OCI-LY1 (cell line): Measurements from ENCODE around the gene AMBN.

Experiments
- H2AFZ ChIP-seq: fragments of 200-600 bp; sonication (generic), shearing (Covaris generic); 2 replicates; pipeline ENCODE4 v1.6.0; 2014; ENCODE audit warnings: antibody characterized with exemption, mild to moderate bottlenecking, low read length
- H3F3A ChIP-seq: fragments of 200-600 bp; sonication (generic), shearing (Covaris generic); 2 replicates; pipeline ENCODE4 v1.6.0; 2014; ENCODE audit warnings: mild to moderate bottlenecking, antibody characterized with exemption, low read length, moderate library complexity; ENCODE audit not compliant: insufficient read depth
- H3K27ac ChIP-seq: fragments of 200-600 bp; sonication (generic); 2 replicates; pipeline ENCODE4 v1.5.1; 2014; ENCODE audit warnings: low read length, mixed run types, mild to moderate bottlenecking, low read depth; ENCODE audit not compliant: poor library complexity, severe bottlenecking
- H3K27me3 ChIP-seq: fragments of 200-600 bp; sonication (generic); 2 replicates; pipeline ENCODE4 v1.6.0; 2014; ENCODE audit warnings: antibody characterized with exemption, mild to moderate bottlenecking, low read length, moderate library complexity; ENCODE audit not compliant: insufficient read depth
- H3K36me3 ChIP-seq: fragments of 200-600 bp; sonication (generic); 2 replicates; pipeline ENCODE4 v1.6.1; 2014; ENCODE audit warnings: mild to moderate bottlenecking, antibody characterized with exemption, low read length, moderate library complexity, mixed read lengths; ENCODE audit not compliant: insufficient read depth
- H3K4me1 ChIP-seq: fragments of 200-600 bp; sonication (generic); 2 replicates; pipeline ENCODE4 v1.5.1; 2014; ENCODE audit warnings: mild to moderate bottlenecking, low read length, moderate library complexity; ENCODE audit not compliant: insufficient read depth, severe bottlenecking
- H3K4me2 ChIP-seq: fragments of 200-600 bp; sonication (generic), shearing (Covaris generic); 2 replicates; pipeline ENCODE4 v1.6.1; 2014; ENCODE audit warnings: low read length
- H3K4me3 ChIP-seq: fragments of 200-600 bp; sonication (generic); 2 replicates; pipeline ENCODE4 v1.5.1; 2014; ENCODE audit warnings: low read length, low read depth, mild to moderate bottlenecking, mixed read lengths; ENCODE audit not compliant: poor library complexity, severe bottlenecking
- H3K79me2 ChIP-seq: fragments of 200-600 bp; shearing (Covaris generic); 2 replicates; pipeline ENCODE4 v1.6.1; 2016; ENCODE audit warnings: mixed run types, low read length, mixed read lengths; ENCODE audit not compliant: insufficient read depth
- H3K9ac ChIP-seq: fragments of 200-600 bp; sonication (generic), shearing (Covaris generic); 2 replicates; pipeline ENCODE4 v1.6.1; 2014; ENCODE audit warnings: mild to moderate bottlenecking, low read length, mixed read lengths
- H3K9me2 ChIP-seq: fragments of 200-600 bp; sonication (generic), shearing (Covaris generic); 2 replicates; pipeline ENCODE4 v1.6.1; 2014; ENCODE audit warnings: low read depth, mild to moderate bottlenecking, low read length, mixed read lengths
- H3K9me3 ChIP-seq: fragments of 200-600 bp; shearing (Covaris generic); 2 replicates; pipeline ENCODE4 v1.6.1; 2014; ENCODE audit warnings: low read length, mixed read lengths
- H4K20me1 ChIP-seq: fragments of 200-600 bp; sonication (generic), shearing (Covaris generic); 2 replicates; pipeline ENCODE4 v1.6.0; 2016; ENCODE audit warnings: mild to moderate bottlenecking, low read length; ENCODE audit not compliant: insufficient read depth
- EZH2 ChIP-seq: fragments of 200-600 bp; sonication (generic), shearing (Covaris generic); IDR thresholded peaks from 2 replicates; pipeline ENCODE4 v1.8.0; 2017; ENCODE audit warnings: borderline replicate concordance, mixed run types, mild to moderate bottlenecking, antibody characterized with exemption, low read length, moderate library complexity, mixed read lengths
- TF ChIP-seq, protein P1 (sequence below): fragments of 200-600 bp; sonication (generic), shearing (Covaris generic); IDR thresholded peaks from 2 replicates; pipeline ENCODE4 v1.5.1; 2017; ENCODE audit warnings: mild to moderate bottlenecking, antibody characterized with exemption, low read length, moderate library complexity, mixed read lengths

The AMBN gene

DNA sequence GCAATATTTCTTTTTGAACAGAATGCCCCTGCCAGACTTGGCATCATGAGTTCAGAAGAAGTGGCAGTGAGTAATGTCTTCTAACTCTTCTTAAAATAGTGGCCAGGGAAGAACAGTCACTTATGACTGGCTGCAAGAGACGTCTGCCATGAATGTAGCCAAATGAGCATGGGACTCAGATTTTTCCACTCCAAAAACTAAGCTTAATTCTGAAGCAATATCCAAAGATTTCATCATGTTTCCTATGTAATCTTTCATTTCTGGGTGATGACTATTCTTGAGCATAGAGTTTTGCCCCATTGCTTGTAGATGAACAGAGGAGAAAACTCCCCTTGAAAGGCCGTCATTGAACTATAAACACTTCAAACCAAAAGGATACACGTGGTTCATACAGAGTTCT, 11.8 kb downstream of the AMBN start:
- Histone ChIP-seq H3K27me3 (no peaks in the 10 kb centered on the region), H3K9me3 (no peaks in the 10 kb centered on the region), H3K36me3 (no peaks in the 10 kb centered on the region), H3K27ac (no peak overlapping the region), H3K9ac (no peak overlapping the region), H3K79me2 (no peaks in the 10 kb centered on the region), H3K4me3 (no peak overlapping the region), H3K4me1 (peaks cover 6% of the 10 kb centered on the region), H3F3A (no peaks in the 10 kb centered on the region), H3K4me2 (no peak overlapping the region), H2AFZ (no peak overlapping the region), H3K9me2 (no peaks in the 10 kb centered on the region), H4K20me1 (no peaks in the 10 kb centered on the region)
- no peak for TF ChIP-seq EZH2
- TF ChIP-seq, protein P1, sequence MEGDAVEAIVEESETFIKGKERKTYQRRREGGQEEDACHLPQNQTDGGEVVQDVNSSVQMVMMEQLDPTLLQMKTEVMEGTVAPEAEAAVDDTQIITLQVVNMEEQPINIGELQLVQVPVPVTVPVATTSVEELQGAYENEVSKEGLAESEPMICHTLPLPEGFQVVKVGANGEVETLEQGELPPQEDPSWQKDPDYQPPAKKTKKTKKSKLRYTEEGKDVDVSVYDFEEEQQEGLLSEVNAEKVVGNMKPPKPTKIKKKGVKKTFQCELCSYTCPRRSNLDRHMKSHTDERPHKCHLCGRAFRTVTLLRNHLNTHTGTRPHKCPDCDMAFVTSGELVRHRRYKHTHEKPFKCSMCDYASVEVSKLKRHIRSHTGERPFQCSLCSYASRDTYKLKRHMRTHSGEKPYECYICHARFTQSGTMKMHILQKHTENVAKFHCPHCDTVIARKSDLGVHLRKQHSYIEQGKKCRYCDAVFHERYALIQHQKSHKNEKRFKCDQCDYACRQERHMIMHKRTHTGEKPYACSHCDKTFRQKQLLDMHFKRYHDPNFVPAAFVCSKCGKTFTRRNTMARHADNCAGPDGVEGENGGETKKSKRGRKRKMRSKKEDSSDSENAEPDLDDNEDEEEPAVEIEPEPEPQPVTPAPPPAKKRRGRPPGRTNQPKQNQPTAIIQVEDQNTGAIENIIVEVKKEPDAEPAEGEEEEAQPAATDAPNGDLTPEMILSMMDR, result no peak

DNA sequence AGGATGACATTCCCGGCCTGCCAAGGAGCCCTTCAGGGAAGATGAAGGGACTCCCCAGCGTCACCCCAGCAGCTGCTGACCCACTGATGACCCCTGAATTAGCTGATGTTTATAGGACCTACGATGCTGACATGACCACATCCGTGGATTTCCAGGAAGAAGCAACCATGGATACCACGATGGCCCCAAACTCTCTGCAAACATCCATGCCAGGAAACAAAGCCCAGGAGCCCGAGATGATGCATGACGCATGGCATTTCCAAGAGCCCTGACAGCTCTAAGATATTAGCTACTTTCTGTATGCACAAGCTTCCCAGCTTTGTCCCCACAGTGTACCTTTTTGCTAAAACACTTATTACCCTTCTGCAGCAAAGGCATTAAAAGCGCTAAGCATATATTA, 14.4 kb downstream of the AMBN start:
- H3K4me1 ChIP-seq, result peaks cover 6% of the 10 kb centered on the region
- no peaks in the 10 kb centered on the region for H3K27me3 ChIP-seq
- no peak overlapping the region for H3K4me2 ChIP-seq
- H2AFZ ChIP-seq, result no peak overlapping the region
- no peaks in the 10 kb centered on the region for H3K9me2 ChIP-seq
- no peaks in the 10 kb centered on the region for H3K36me3 ChIP-seq
- no peak overlapping the region for H3K27ac ChIP-seq
- no peaks in the 10 kb centered on the region for H3K9me3 ChIP-seq
- H3K79me2 ChIP-seq, result no peaks in the 10 kb centered on the region
- H3K9ac ChIP-seq, result no peak overlapping the region
- no peaks in the 10 kb centered on the region for H3F3A ChIP-seq
- no peaks in the 10 kb centered on the region for H4K20me1 ChIP-seq
- TF ChIP-seq, protein P1, result no peak
- TF ChIP-seq EZH2, result no peak
- no peak overlapping the region for H3K4me3 ChIP-seq

- no peaks in the 10 kb centered on the region for H3F3A ChIP-seq
- H2AFZ ChIP-seq, result no peak overlapping the region
- no peak overlapping the region for H3K4me3 ChIP-seq
- no peaks in the 10 kb centered on the region for H4K20me1 ChIP-seq
- H3K4me2 ChIP-seq, result no peak overlapping the region
- H3K9me2 ChIP-seq, result no peaks in the 10 kb centered on the region
- no peaks in the 10 kb centered on the region for H3K4me1 ChIP-seq
- H3K36me3 ChIP-seq, result no peaks in the 10 kb centered on the region
- H3K9ac ChIP-seq, result no peak overlapping the region
- no peaks in the 10 kb centered on the region for H3K27me3 ChIP-seq
- TF ChIP-seq EZH2, result no peak
- TF ChIP-seq, protein P1, result no peak
- no peaks in the 10 kb centered on the region for H3K79me2 ChIP-seq
- H3K27ac ChIP-seq, result no peak overlapping the region
- no peaks in the 10 kb centered on the region for H3K9me3 ChIP-seq
Observed at GRCh38 chr4:70607334-70607853, 15.3 kb downstream of the AMBN start.
